MG63 (cell line): ENCODE measurements around the gene MLH3. TPM values are rescaled to one million over a fixed set of nuclear protein-coding genes. Genes with fewer than 3 reads are reported as not detected.

Experiments
- DNase-seq: peaks from one replicate; pipeline ENCODE4 v3.0.0-alpha.2; 2020
- H3K27me3 ChIP-seq: fragments of 250-450 bp; sonication (Bioruptor Pico); 2 replicates; pipeline ENCODE4 v1.5.1; 2020; ENCODE audit warnings: mild to moderate bottlenecking, moderate library complexity
- H3K36me3 ChIP-seq: fragments of 250-450 bp; sonication (Bioruptor Pico); 2 replicates; pipeline ENCODE4 v1.5.1; 2020; ENCODE audit warnings: mild to moderate bottlenecking, moderate library complexity
- H3K4me3 ChIP-seq: fragments of 250-450 bp; sonication (Bioruptor Pico); 2 replicates; pipeline ENCODE4 v1.5.1; 2020; ENCODE audit warnings: mild to moderate bottlenecking, moderate library complexity
- H3K9me3 ChIP-seq: fragments of 250-450 bp; sonication (Bioruptor Pico); 2 replicates; pipeline ENCODE4 v1.5.1; 2020; ENCODE audit warnings: mild to moderate bottlenecking, moderate library complexity
- total RNA-seq: library from RNA; depleted of rRNA; stranded (reverse); fragments of >200 nt; shearing (Covaris generic); gene quantifications from 2 replicates; pipeline ENCODE4 v1.2.3, GENCODE V29; 2014; ENCODE audit warnings: low replicate concordance; rRNA removed

The MLH3 gene
- total RNA-seq = 9.0 and 9.1 TPM in 2 replicates

GRCh38 chr14:75050852-75051555, at the start of gene MLH3:
Gene MLH3, minus strand, starts transcription at chr14:75051467. Its CDS starts 1,812 bp downstream, at chr14:75049655.
- Histone ChIP-seq H3K27me3 (no peaks in the 10 kb centered on the region), H3K36me3 (peaks cover 17% of the 10 kb centered on the region), H3K4me3 (peak within 1 kb of the TSS; percentile 59), H3K9me3 (no peaks in the 10 kb centered on the region)
- peak; percentile 75 for DNase-seq

GRCh38 chr14:75098682-75099081, 47.4 kb upstream of the MLH3 start:
- Histone ChIP-seq H3K27me3 (no peaks in the 10 kb centered on the region), H3K4me3 (no peak overlapping the region), H3K36me3 (peaks cover 19% of the 10 kb centered on the region), H3K9me3 (no peaks in the 10 kb centered on the region)
- no peak for DNase-seq

GRCh38 chr14:75098212-75098611, 46.9 kb upstream of the MLH3 start:
- Histone ChIP-seq H3K27me3 (no peaks in the 10 kb centered on the region), H3K36me3 (peaks cover 20% of the 10 kb centered on the region), H3K9me3 (no peaks in the 10 kb centered on the region), H3K4me3 (no peak overlapping the region)
- no peak for DNase-seq

GRCh38 chr14:75096959-75097358, 45.7 kb upstream of the MLH3 start:
- H3K36me3 ChIP-seq = peaks cover 20% of the 10 kb centered on the region
- no peak for DNase-seq

GRCh38 chr14:75095690-75096089, 44.4 kb upstream of the MLH3 start:
- no peaks in the 10 kb centered on the region for H3K9me3 ChIP-seq
- no peak overlapping the region for H3K4me3 ChIP-seq
- peaks cover 20% of the 10 kb centered on the region for H3K36me3 ChIP-seq
- H3K27me3 ChIP-seq = no peaks in the 10 kb centered on the region
- no peak for DNase-seq

More at GRCh38 chr14:75096959-75097358, 45.7 kb upstream of the MLH3 start:
- Histone ChIP-seq H3K4me3 (no peak overlapping the region), H3K9me3 (no peaks in the 10 kb centered on the region), H3K27me3 (no peaks in the 10 kb centered on the region)

GRCh38 chr14:75094896-75095295, 43.6 kb upstream of the MLH3 start:
- no peak for DNase-seq
- Histone ChIP-seq H3K4me3 (no peak overlapping the region), H3K27me3 (no peaks in the 10 kb centered on the region), H3K36me3 (peaks cover 20% of the 10 kb centered on the region), H3K9me3 (no peaks in the 10 kb centered on the region)

- no peak for DNase-seq
- no peaks in the 10 kb centered on the region for H3K27me3 ChIP-seq
- peaks cover 27% of the 10 kb centered on the region for H3K36me3 ChIP-seq
- no peaks in the 10 kb centered on the region for H3K9me3 ChIP-seq
- H3K4me3 ChIP-seq = no peak overlapping the region
Observed at GRCh38 chr14:75092698-75093097, 41.4 kb upstream of the MLH3 start.

- Histone ChIP-seq H3K4me3 (no peak overlapping the region), H3K9me3 (no peaks in the 10 kb centered on the region), H3K27me3 (no peaks in the 10 kb centered on the region), H3K36me3 (peaks cover 28% of the 10 kb centered on the region)
- no peak for DNase-seq
Observed at GRCh38 chr14:75091251-75091650, 40.0 kb upstream of the MLH3 start.

GRCh38 chr14:75090353-75090752, 39.1 kb upstream of the MLH3 start:
- no peak overlapping the region for H3K4me3 ChIP-seq
- H3K9me3 ChIP-seq = no peaks in the 10 kb centered on the region
- H3K27me3 ChIP-seq = no peaks in the 10 kb centered on the region
- H3K36me3 ChIP-seq = peaks cover 27% of the 10 kb centered on the region
- no peak for DNase-seq

GRCh38 chr14:75088566-75089373, 37.5 kb upstream of the MLH3 start:
- DNase-seq = no peak
- Histone ChIP-seq H3K4me3 (no peak overlapping the region), H3K36me3 (peaks cover 18% of the 10 kb centered on the region), H3K9me3 (no peaks in the 10 kb centered on the region), H3K27me3 (no peaks in the 10 kb centered on the region)

- H3K9me3 ChIP-seq = no peaks in the 10 kb centered on the region
- H3K4me3 ChIP-seq = no peak overlapping the region
- no peak for DNase-seq
- no peaks in the 10 kb centered on the region for H3K27me3 ChIP-seq
- peaks cover 17% of the 10 kb centered on the region for H3K36me3 ChIP-seq
Observed at GRCh38 chr14:75088153-75088552, 36.9 kb upstream of the MLH3 start.

- Histone ChIP-seq H3K9me3 (no peaks in the 10 kb centered on the region), H3K4me3 (no peak overlapping the region), H3K36me3 (peaks cover 17% of the 10 kb centered on the region), H3K27me3 (no peaks in the 10 kb centered on the region)
- no peak for DNase-seq
Observed at GRCh38 chr14:75084513-75084912, 33.2 kb upstream of the MLH3 start.

GRCh38 chr14:75083271-75083670, 32.0 kb upstream of the MLH3 start:
- DNase-seq = no peak
- Histone ChIP-seq H3K36me3 (peaks cover 15% of the 10 kb centered on the region), H3K4me3 (no peak overlapping the region)

GRCh38 chr14:75081660-75082229, 30.5 kb upstream of the MLH3 start:
- H3K27me3 ChIP-seq = no peaks in the 10 kb centered on the region
- H3K4me3 ChIP-seq = no peak overlapping the region
- H3K36me3 ChIP-seq = peaks cover 4% of the 10 kb centered on the region
- DNase-seq = no peak
- no peaks in the 10 kb centered on the region for H3K9me3 ChIP-seq

More at GRCh38 chr14:75083271-75083670, 32.0 kb upstream of the MLH3 start:
- no peaks in the 10 kb centered on the region for H3K9me3 ChIP-seq
- H3K27me3 ChIP-seq = no peaks in the 10 kb centered on the region

- Histone ChIP-seq H3K27me3 (no peaks in the 10 kb centered on the region), H3K4me3 (no peak overlapping the region), H3K36me3 (no peaks in the 10 kb centered on the region; the same call in 1 of the 2 replicates), H3K9me3 (no peaks in the 10 kb centered on the region)
- DNase-seq = no peak
Observed at GRCh38 chr14:75079521-75079920, 28.3 kb upstream of the MLH3 start.

GRCh38 chr14:75077794-75078193, 26.5 kb upstream of the MLH3 start:
- no peak for DNase-seq
- H3K27me3 ChIP-seq = no peaks in the 10 kb centered on the region
- H3K4me3 ChIP-seq = no peak overlapping the region
- no peaks in the 10 kb centered on the region for H3K36me3 ChIP-seq
- no peaks in the 10 kb centered on the region for H3K9me3 ChIP-seq

- DNase-seq = no peak
- H3K4me3 ChIP-seq = no peak overlapping the region
Observed at GRCh38 chr14:75070383-75070782, 19.1 kb upstream of the MLH3 start.

More at GRCh38 chr14:75070383-75070782, 19.1 kb upstream of the MLH3 start:
- no peaks in the 10 kb centered on the region for H3K27me3 ChIP-seq
- H3K9me3 ChIP-seq = no peaks in the 10 kb centered on the region
- no peaks in the 10 kb centered on the region for H3K36me3 ChIP-seq
